HEK293 (cell line): Measurements from ENCODE around the gene FBLN2.

ENCODE experiments used
- CTCF ChIA-PET: fragments of 350-600 bp; formaldehyde crosslinking; extraction: SDS; loops from one replicate; lab custom pipeline; 2021; ENCODE audit warnings: antibody characterized with exemption; lab: Yijun Ruan, JAX
- POLR2A ChIA-PET: fragments of 300-600 bp; formaldehyde crosslinking; extraction: SDS; loops from one replicate; lab custom pipeline; 2020; ENCODE audit warnings: antibody characterized with exemption, inconsistent platforms; lab: Yijun Ruan, JAX
- H3K27ac ChIP-seq: fragments of 200-500 bp; sonication (Bioruptor generic); 2 replicates; pipeline ENCODE4 v1.5.1; 2014; ENCODE audit warnings: low read depth, low read length, control low read depth, inconsistent platforms; ENCODE audit errors: extremely low read depth
- H3K36me3 ChIP-seq, 2 experiments: fragments of 200-500 bp in 1 of 2; sonication (Bioruptor generic) in 1 of 2; 1 replicate in 1 of 2; 2 replicates in 1 of 2; pipeline ENCODE4 v1.5.1; 2014 to 2017; ENCODE audit warnings: inconsistent platforms in 2 of 2, low read length in 2 of 2; ENCODE audit not compliant: control insufficient read depth in 2 of 2, insufficient read depth in 1 of 2
- H3K4me1 ChIP-seq: fragments of 200-500 bp; sonication (Bioruptor generic); 2 replicates; pipeline ENCODE4 v1.5.1; 2014; ENCODE audit warnings: mild to moderate bottlenecking, low read length, inconsistent platforms; ENCODE audit not compliant: control insufficient read depth, insufficient read depth
- H3K4me3 ChIP-seq: 2 replicates; pipeline ENCODE4 v1.5.1; 2011; ENCODE audit warnings: low read depth, mild to moderate bottlenecking, control low read depth, low read length, moderate library complexity
- H3K9me3 ChIP-seq: fragments of 200-500 bp; sonication (Bioruptor generic); 2 replicates; pipeline ENCODE4 v1.5.1; 2014; ENCODE audit warnings: low read depth, low read length, inconsistent platforms; ENCODE audit not compliant: control insufficient read depth, insufficient read depth
- AEBP2 ChIP-seq: fragments of 450-650 bp; formaldehyde crosslinking; IDR thresholded peaks from 2 replicates; pipeline ENCODE4 v1.5.1; 2016; ENCODE audit warnings: missing biosample characterization, missing genetic modification characterization, borderline replicate concordance
- HIC1 ChIP-seq: fragments of 450-650 bp; formaldehyde crosslinking; IDR thresholded peaks from 2 replicates; pipeline ENCODE4 v1.5.1; 2016; ENCODE audit warnings: missing biosample characterization, missing genetic modification characterization
- KLF1 ChIP-seq: fragments of 450-650 bp; formaldehyde crosslinking; IDR thresholded peaks from 2 replicates; pipeline ENCODE4 v1.5.1; 2016; ENCODE audit warnings: missing biosample characterization, missing genetic modification characterization
- PRDM6 ChIP-seq: fragments of 450-650 bp; formaldehyde crosslinking; IDR thresholded peaks from 2 replicates; pipeline ENCODE4 v1.5.1; 2017; ENCODE audit warnings: missing biosample characterization, missing genetic modification characterization
- SALL2 ChIP-seq: fragments of 450-650 bp; formaldehyde crosslinking; IDR thresholded peaks from 2 replicates; pipeline ENCODE4 v1.5.0; 2017; ENCODE audit warnings: missing biosample characterization, mild to moderate bottlenecking, missing genetic modification characterization, borderline replicate concordance
- TCF7L2 ChIP-seq: IDR thresholded peaks from 2 replicates; pipeline ENCODE4 v1.6.1; 2011; ENCODE audit warnings: low read depth, mild to moderate bottlenecking, inconsistent platforms, low read length, moderate library complexity, borderline replicate concordance
- ZEB2 ChIP-seq: fragments of 450-650 bp; formaldehyde crosslinking; IDR thresholded peaks from 2 replicates; pipeline ENCODE4 v1.5.1; 2016; ENCODE audit warnings: missing biosample characterization, missing genetic modification characterization
- ZNF121 ChIP-seq: fragments of 450-650 bp; formaldehyde crosslinking; IDR thresholded peaks from 2 replicates; pipeline ENCODE4 v1.5.1; 2016; ENCODE audit warnings: missing biosample characterization, missing genetic modification characterization
- ZNF140 ChIP-seq: fragments of 450-650 bp; formaldehyde crosslinking; IDR thresholded peaks from 2 replicates; pipeline ENCODE4 v1.5.1; 2016; ENCODE audit warnings: missing biosample characterization, missing genetic modification characterization
- ZNF26 ChIP-seq: fragments of 450-650 bp; formaldehyde crosslinking; IDR thresholded peaks from 2 replicates; pipeline ENCODE4 v1.5.1; 2016; ENCODE audit warnings: missing biosample characterization, missing genetic modification characterization
- ZNF292 ChIP-seq: fragments of 450-650 bp; formaldehyde crosslinking; IDR thresholded peaks from 2 replicates; pipeline ENCODE4 v1.5.1; 2016; ENCODE audit warnings: low read depth, missing biosample characterization, missing genetic modification characterization, borderline replicate concordance
- ZNF626 ChIP-seq: fragments of 450-650 bp; sonication (Bioruptor Pico); formaldehyde crosslinking; IDR thresholded peaks from 2 replicates; pipeline ENCODE4 v1.5.1; 2018; ENCODE audit warnings: missing biosample characterization, missing genetic modification characterization, inconsistent platforms
- ZNF654 ChIP-seq: fragments of 450-650 bp; formaldehyde crosslinking; IDR thresholded peaks from 2 replicates; pipeline ENCODE4 v1.5.1; 2016; ENCODE audit warnings: low read depth, missing biosample characterization, missing genetic modification characterization
- ZNF670 ChIP-seq: fragments of 450-650 bp; formaldehyde crosslinking; IDR thresholded peaks from 2 replicates; pipeline ENCODE4 v1.5.1; 2016; ENCODE audit warnings: missing biosample characterization, missing genetic modification characterization, low read depth
- ZNF792 ChIP-seq: fragments of 450-650 bp; formaldehyde crosslinking; IDR thresholded peaks from 2 replicates; pipeline ENCODE4 v1.5.1; 2016; ENCODE audit warnings: missing biosample characterization, missing genetic modification characterization

Gene FBLN2

GRCh38 chr3:13588993-13589392 lies 40.1 kb downstream of the FBLN2 start:
- ChIA-PET POLR2A (no interaction called here), CTCF (interaction anchor here (1.5 to 1.8 kb wide), 2 partner anchors 61 to 93 kb away, joined by 5 read pairs; no protein-coding TSS in a partner anchor)
- Histone ChIP-seq H3K4me3 (no peak overlapping the region), H3K9me3 (no peaks in the 10 kb centered on the region), H3K36me3 (no peaks in the 10 kb centered on the region), H3K27ac (no peak overlapping the region), H3K4me1 (0 out of 2 replicates have a peak, but pooled peaks cover 2% of the 10 kb centered on the region)
- no peak for TF ChIP-seq KLF1
- no peak for TF ChIP-seq ZNF654 (tag by site-specific recombination)
- TF ChIP-seq ZNF121 (tag by site-specific recombination), result no peak
- TF ChIP-seq ZNF292, result no peak
- no peak for TF ChIP-seq SALL2 (tag by site-specific recombination)
- no peak for TF ChIP-seq PRDM6 (tag by site-specific recombination)
- no peak for TF ChIP-seq HIC1 (tag by site-specific recombination)
- TF ChIP-seq TCF7L2, result no peak
- TF ChIP-seq AEBP2, result no peak
- no peak for TF ChIP-seq ZNF26 (tag by site-specific recombination)

- Histone ChIP-seq H3K9me3 (no peaks in the 10 kb centered on the region), H3K4me1 (0 out of 2 replicates have a peak, but pooled peaks cover 2% of the 10 kb centered on the region), H3K27ac (no peak overlapping the region), H3K4me3 (no peak overlapping the region), H3K36me3 (no peaks in the 10 kb centered on the region)
- ChIA-PET POLR2A (no interaction called here), CTCF (no interaction called here)
- no peak for TF ChIP-seq ZEB2 (tag by site-specific recombination)
- TF ChIP-seq ZNF792, result no peak
- TF ChIP-seq ZNF654 (tag by site-specific recombination), result no peak
- TF ChIP-seq ZNF140 (tag by site-specific recombination), result no peak
- no peak for TF ChIP-seq ZNF626 (tag by site-specific recombination)
- no peak for TF ChIP-seq ZNF670
These were observed 42.1 kb downstream of the FBLN2 start for GRCh38 chr3:13590841-13591520.
